HCT116 (cell line): ENCODE data around the gene PALB2. TPM values are rescaled to one million over a fixed set of nuclear protein-coding genes. Genes with fewer than 3 reads are reported as not detected.

Source experiments
- ATAC-seq: fragments of 200-7000 bp; cut with Tn5 transposase; 2 replicates; pipeline ENCODE4 v1.9.1; 2020; ENCODE audit warnings: mild to moderate bottlenecking, moderate library complexity
- BruUV-seq: library from RNA; stranded (reverse); fragments of 400-500 nt; replicated peaks from 2 replicates; lab custom pipeline; 2021; lab: Mats Ljungman, UMichigan
- CTCF ChIA-PET: fragments of 300-600 bp; sonication (Branson Sonifier 250); formaldehyde crosslinking; loops from one replicate; lab custom pipeline; 2021; ENCODE audit warnings: antibody characterized with exemption; lab: Charles Lee
- POLR2A ChIA-PET: fragments of 300-600, 350-600 bp; sonication (Branson Sonifier 250); formaldehyde crosslinking; loops from one replicate; lab custom pipeline; 2021; ENCODE audit warnings: antibody characterized with exemption; lab: Charles Lee
- RAD21 ChIA-PET, 2 experiments: fragments of 300-600 bp; sonication (Branson Sonifier 250); formaldehyde crosslinking; loops; one replicate each; lab custom pipeline; 2023; ENCODE audit warnings: low total read pairs in 2 of 2; ENCODE audit not compliant: uncharacterized antibody in 2 of 2, unreplicated experiment in 2 of 2, low non-redundant PET in 1 of 2; lab: Charles Lee
- DNase-seq: peaks from one replicate; pipeline ENCODE4 v3.0.0-alpha.2; 2010; ENCODE audit warnings: low read depth, low spot score
- H2AFZ ChIP-seq: fragments of 200-600 bp; shearing (Covaris generic), sonication (generic); 2 replicates; pipeline ENCODE4 v1.6.1; 2017; ENCODE audit warnings: low read depth, mixed run types, mixed read lengths, antibody characterized with exemption, low read length; ENCODE audit not compliant: poor library complexity, severe bottlenecking
- H3K27ac ChIP-seq: 2 replicates; pipeline ENCODE4 v1.5.1; 2012; ENCODE audit warnings: low read depth, low read length
- H3K27me3 ChIP-seq: fragments of 200-600 bp; sonication (generic); 2 replicates; pipeline ENCODE4 v1.6.1; 2016; ENCODE audit warnings: mixed run types, low read length, mixed read lengths; ENCODE audit not compliant: insufficient read depth
- H3K36me3 ChIP-seq, 2 experiments: fragments of 200-500 bp in 1 of 2; fragments of 200-600 bp in 1 of 2; sonication (Bioruptor generic) in 1 of 2; sonication (generic) in 1 of 2; 2 replicates each; pipeline versions ENCODE4 v1.5.1 to v1.6.1; 2014 to 2016; ENCODE audit warnings: low read length in 2 of 2, inconsistent platforms in 1 of 2, mixed read lengths in 1 of 2, mixed run types in 1 of 2; ENCODE audit not compliant: insufficient read depth in 2 of 2, control insufficient read depth in 1 of 2
- H3K4me1 ChIP-seq, 2 experiments: fragments of 200-600 bp in 1 of 2; sonication (generic) in 1 of 2; 2 replicates each; pipeline versions ENCODE4 v1.5.1 to v1.6.1; 2012 to 2017; ENCODE audit warnings: low read length in 2 of 2, inconsistent platforms in 1 of 2, mild to moderate bottlenecking in 1 of 2, mixed read lengths in 1 of 2, mixed run types in 1 of 2, moderate library complexity in 1 of 2; ENCODE audit not compliant: insufficient read depth in 2 of 2, control insufficient read depth in 1 of 2
- H3K4me2 ChIP-seq: fragments of 200-600 bp; sonication (generic); 2 replicates; pipeline ENCODE4 v1.6.1; 2017; ENCODE audit warnings: mixed run types, low read length, mixed read lengths
- H3K4me3 ChIP-seq, 2 experiments: fragments of 200-600 bp in 1 of 2; sonication (generic) in 1 of 2; replicated peaks in 1 of 2; 2 replicates each; pipeline ENCODE4 v1.5.1; 2011 to 2016; ENCODE audit warnings: low read length in 2 of 2, control low read depth in 1 of 2, low read depth in 1 of 2, mild to moderate bottlenecking in 1 of 2, mixed read lengths in 1 of 2, mixed run types in 1 of 2
- H3K79me2 ChIP-seq: fragments of 200-600 bp; sonication (generic); 2 replicates; pipeline ENCODE4 v1.6.1; 2017; ENCODE audit warnings: mild to moderate bottlenecking, mixed run types, low read length, moderate library complexity, mixed read lengths; ENCODE audit not compliant: insufficient read depth
- H3K9ac ChIP-seq: fragments of 200-600 bp; sonication (generic); 2 replicates; pipeline ENCODE4 v1.6.1; 2016; ENCODE audit warnings: low read length, mixed read lengths
- H3K9me2 ChIP-seq: fragments of 200-600 bp; sonication (generic), shearing (Covaris generic); 2 replicates; pipeline ENCODE4 v1.6.1; 2017; ENCODE audit warnings: mixed run types, mild to moderate bottlenecking, moderate library complexity; ENCODE audit not compliant: insufficient read depth
- H3K9me3 ChIP-seq, 2 experiments: fragments of 200-500 bp in 1 of 2; fragments of 200-600 bp in 1 of 2; sonication (Bioruptor generic) in 1 of 2; sonication (generic) in 1 of 2; 2 replicates each; pipeline ENCODE4 v1.6.1; 2014 to 2017; ENCODE audit warnings: low read length in 2 of 2, mixed read lengths in 2 of 2, inconsistent platforms in 1 of 2, low read depth in 1 of 2, mild to moderate bottlenecking in 1 of 2, mixed run types in 1 of 2, moderate library complexity in 1 of 2; ENCODE audit not compliant: control insufficient read depth in 1 of 2, insufficient read depth in 1 of 2
- H4K20me1 ChIP-seq: fragments of 200-600 bp; sonication (generic), shearing (Covaris generic); 2 replicates; pipeline ENCODE4 v1.6.1; 2017; ENCODE audit warnings: mixed run types, mild to moderate bottlenecking, moderate library complexity; ENCODE audit not compliant: insufficient read depth
- ATF3 ChIP-seq: IDR thresholded peaks from 2 replicates; pipeline ENCODE4 v1.6.1; 2012
- ELF1 ChIP-seq: IDR thresholded peaks from 2 replicates; pipeline ENCODE4 v1.6.1; 2012; ENCODE audit warnings: low read depth, borderline replicate concordance
- EZH2phosphoT487 ChIP-seq: fragments of 200-600 bp; IDR thresholded peaks from 2 replicates; pipeline ENCODE4 v1.6.1; 2018; ENCODE audit warnings: antibody characterized with exemption, borderline replicate concordance
- JUND ChIP-seq: IDR thresholded peaks from 2 replicates; pipeline ENCODE4 v1.6.1; 2012
- RAD21 ChIP-seq: IDR thresholded peaks from 2 replicates; pipeline ENCODE4 v1.6.1; 2012; ENCODE audit warnings: low read depth, mild to moderate bottlenecking
- ZFX ChIP-seq: fragments of 450-650 bp; IDR thresholded peaks from 2 replicates; pipeline ENCODE4 v1.6.1; 2017
- ZNF274 ChIP-seq: fragments of 200-500 bp; sonication (Bioruptor generic); IDR thresholded peaks from 2 replicates; pipeline ENCODE4 v1.6.1; 2014; ENCODE audit warnings: mild to moderate bottlenecking, low read depth, low read length, inconsistent platforms
- intact Hi-C: fragments of 100-400 bp; cut with micrococcal nuclease; formaldehyde crosslinking; loops from 2 replicates; pipeline ENCODE4 v1.10.0; 2022
- total RNA-seq: library from RNA; stranded (reverse); gene quantifications from one replicate; pipeline ENCODE4 v1.2.1, GENCODE V29; 2021; ENCODE audit not compliant: unreplicated experiment
- TF ChIP-seq, protein P1 (sequence below): IDR thresholded peaks from 2 replicates; pipeline ENCODE4 v1.6.1; 2012; ENCODE audit warnings: low read depth

The PALB2 gene
- total RNA-seq, 1 experiment from 2014 or later: 15.6 TPM

DNA sequence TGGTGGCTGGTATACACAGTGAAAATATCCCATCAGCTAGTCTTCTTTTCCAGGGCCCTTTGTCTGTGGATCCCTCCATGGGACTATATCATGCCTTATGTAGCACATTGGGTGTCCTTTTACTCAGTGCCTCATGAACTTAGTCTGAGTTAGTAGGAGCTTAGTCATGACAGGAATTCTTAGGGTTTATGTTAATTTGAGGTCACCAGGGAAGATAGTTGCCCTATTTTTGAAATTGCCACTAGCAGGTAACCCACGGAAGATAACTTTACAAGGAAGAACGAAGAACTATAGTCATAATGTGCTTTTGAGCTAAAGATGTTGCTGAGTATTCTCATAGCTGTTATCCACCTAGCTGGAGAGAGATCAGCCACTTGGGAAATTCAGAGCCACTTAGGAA is 22.8 kb upstream of the PALB2 start:
- H3K4me2 ChIP-seq: no peak overlapping the region
- H3K4me3 ChIP-seq: no peak overlapping the region
- no peaks in the 10 kb centered on the region for H3K9me3 ChIP-seq
- H3K36me3 ChIP-seq: peaks cover 16 to 45% of the 10 kb centered on the region in 2 experiments
- no peaks in the 10 kb centered on the region for H3K27me3 ChIP-seq
- ChIA-PET CTCF (no interaction called here), RAD21 (no interaction called here), POLR2A (no interaction called here)
- no peaks in the 10 kb centered on the region; the same call in 1 of the 2 replicates for H3K79me2 ChIP-seq
- DNase-seq (no peak), ATAC-seq (no peak)
- H3K27ac ChIP-seq: no peak overlapping the region
- BruUV-seq: no TSS peak
- no peaks in the 10 kb centered on the region for H4K20me1 ChIP-seq
- H3K4me1 ChIP-seq: no peaks in the 10 kb centered on the region
- H3K9me2 ChIP-seq: no peaks in the 10 kb centered on the region
- H2AFZ ChIP-seq: no peak overlapping the region
- H3K9ac ChIP-seq: no peak overlapping the region
- intact Hi-C loops: no loop called here
- TF ChIP-seq ZNF274 (no peak), EZH2phosphoT487 (no peak), ATF3 (no peak), RAD21 (no peak), ELF1 (no peak), JUND (no peak), ZFX (no peak)
- TF ChIP-seq, protein P1, sequence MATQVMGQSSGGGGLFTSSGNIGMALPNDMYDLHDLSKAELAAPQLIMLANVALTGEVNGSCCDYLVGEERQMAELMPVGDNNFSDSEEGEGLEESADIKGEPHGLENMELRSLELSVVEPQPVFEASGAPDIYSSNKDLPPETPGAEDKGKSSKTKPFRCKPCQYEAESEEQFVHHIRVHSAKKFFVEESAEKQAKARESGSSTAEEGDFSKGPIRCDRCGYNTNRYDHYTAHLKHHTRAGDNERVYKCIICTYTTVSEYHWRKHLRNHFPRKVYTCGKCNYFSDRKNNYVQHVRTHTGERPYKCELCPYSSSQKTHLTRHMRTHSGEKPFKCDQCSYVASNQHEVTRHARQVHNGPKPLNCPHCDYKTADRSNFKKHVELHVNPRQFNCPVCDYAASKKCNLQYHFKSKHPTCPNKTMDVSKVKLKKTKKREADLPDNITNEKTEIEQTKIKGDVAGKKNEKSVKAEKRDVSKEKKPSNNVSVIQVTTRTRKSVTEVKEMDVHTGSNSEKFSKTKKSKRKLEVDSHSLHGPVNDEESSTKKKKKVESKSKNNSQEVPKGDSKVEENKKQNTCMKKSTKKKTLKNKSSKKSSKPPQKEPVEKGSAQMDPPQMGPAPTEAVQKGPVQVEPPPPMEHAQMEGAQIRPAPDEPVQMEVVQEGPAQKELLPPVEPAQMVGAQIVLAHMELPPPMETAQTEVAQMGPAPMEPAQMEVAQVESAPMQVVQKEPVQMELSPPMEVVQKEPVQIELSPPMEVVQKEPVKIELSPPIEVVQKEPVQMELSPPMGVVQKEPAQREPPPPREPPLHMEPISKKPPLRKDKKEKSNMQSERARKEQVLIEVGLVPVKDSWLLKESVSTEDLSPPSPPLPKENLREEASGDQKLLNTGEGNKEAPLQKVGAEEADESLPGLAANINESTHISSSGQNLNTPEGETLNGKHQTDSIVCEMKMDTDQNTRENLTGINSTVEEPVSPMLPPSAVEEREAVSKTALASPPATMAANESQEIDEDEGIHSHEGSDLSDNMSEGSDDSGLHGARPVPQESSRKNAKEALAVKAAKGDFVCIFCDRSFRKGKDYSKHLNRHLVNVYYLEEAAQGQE: no peak
